Gastroesophageal sphincter (tissue), 3 donors: ENCODE data around the gene MYT1.

Source experiments
- CTCF ChIP-seq, 4 experiments: fragments of 200-600 bp in 2 of 4; fragments of 450-650 bp in 2 of 4; sonication (generic) in 1 of 4; IDR thresholded peaks; one replicate each; pipeline ENCODE4 v1.5.1; 2017 to 2019; ENCODE audit warnings: antibody characterized with exemption in 4 of 4, mild to moderate bottlenecking in 2 of 4, moderate library complexity in 2 of 4
- EP300 ChIP-seq: sonication (generic); formaldehyde crosslinking; IDR thresholded peaks from one replicate; pipeline ENCODE4 v1.6.1; 2017; ENCODE audit warnings: antibody characterized with exemption, mild to moderate bottlenecking
- POLR2A ChIP-seq, 2 donors: fragments of 450-650 bp; IDR thresholded peaks; one replicate each; pipeline ENCODE4 v1.6.1; 2017; ENCODE audit warnings: antibody characterized with exemption in 2 of 2, mild to moderate bottlenecking in 2 of 2, moderate library complexity in 1 of 2
- POLR2AphosphoS5 ChIP-seq: sonication (generic); formaldehyde crosslinking; IDR thresholded peaks from one replicate; pipeline ENCODE4 v1.6.1; 2017; ENCODE audit warnings: antibody characterized with exemption

- TF ChIP-seq CTCF (IDR thresholded peaks at IDR 0.05) = no peak
- no peak for TF ChIP-seq POLR2AphosphoS5
- TF ChIP-seq POLR2A (IDR thresholded peaks at IDR 0.05) = no peak
- no peak for TF ChIP-seq EP300
These were observed 12.3 kb downstream of the MYT1 start for GRCh38 chr20:64176551-64176950.
